HCT116 (cell line): ENCODE results near the gene KLK15. TPM values are rescaled to one million over a fixed set of nuclear protein-coding genes. Genes with fewer than 3 reads are reported as not detected.
"Not testable (repeated sequence)": the region's sequence is repeated elsewhere in the genome, so short reads cannot be mapped to it uniquely, and the experiment has no call there.

Source experiments
- ATAC-seq: fragments of 200-7000 bp; cut with Tn5 transposase; 2 replicates; pipeline ENCODE4 v1.9.1; 2020; ENCODE audit warnings: mild to moderate bottlenecking, moderate library complexity
- BruUV-seq: library from RNA; stranded (reverse); fragments of 400-500 nt; replicated peaks from 2 replicates; lab custom pipeline; 2021; lab: Mats Ljungman, UMichigan
- CTCF ChIA-PET: fragments of 300-600 bp; sonication (Branson Sonifier 250); formaldehyde crosslinking; loops from one replicate; lab custom pipeline; 2021; ENCODE audit warnings: antibody characterized with exemption; lab: Charles Lee
- POLR2A ChIA-PET: fragments of 300-600, 350-600 bp; sonication (Branson Sonifier 250); formaldehyde crosslinking; loops from one replicate; lab custom pipeline; 2021; ENCODE audit warnings: antibody characterized with exemption; lab: Charles Lee
- RAD21 ChIA-PET, 2 experiments: fragments of 300-600 bp; sonication (Branson Sonifier 250); formaldehyde crosslinking; loops; one replicate each; lab custom pipeline; 2023; ENCODE audit warnings: low total read pairs in 2 of 2; ENCODE audit not compliant: uncharacterized antibody in 2 of 2, unreplicated experiment in 2 of 2, low non-redundant PET in 1 of 2; lab: Charles Lee
- DNase-seq: peaks from one replicate; pipeline ENCODE4 v3.0.0-alpha.2; 2010; ENCODE audit warnings: low read depth, low spot score
- H2AFZ ChIP-seq: fragments of 200-600 bp; shearing (Covaris generic), sonication (generic); 2 replicates; pipeline ENCODE4 v1.6.1; 2017; ENCODE audit warnings: low read depth, mixed run types, mixed read lengths, antibody characterized with exemption, low read length; ENCODE audit not compliant: poor library complexity, severe bottlenecking
- H3K27ac ChIP-seq: 2 replicates; pipeline ENCODE4 v1.5.1; 2012; ENCODE audit warnings: low read depth, low read length
- H3K27me3 ChIP-seq: fragments of 200-600 bp; sonication (generic); 2 replicates; pipeline ENCODE4 v1.6.1; 2016; ENCODE audit warnings: mixed run types, low read length, mixed read lengths; ENCODE audit not compliant: insufficient read depth
- H3K36me3 ChIP-seq, 2 experiments: fragments of 200-500 bp in 1 of 2; fragments of 200-600 bp in 1 of 2; sonication (Bioruptor generic) in 1 of 2; sonication (generic) in 1 of 2; 2 replicates each; pipeline versions ENCODE4 v1.5.1 to v1.6.1; 2014 to 2016; ENCODE audit warnings: low read length in 2 of 2, inconsistent platforms in 1 of 2, mixed read lengths in 1 of 2, mixed run types in 1 of 2; ENCODE audit not compliant: insufficient read depth in 2 of 2, control insufficient read depth in 1 of 2
- H3K4me1 ChIP-seq, 2 experiments: fragments of 200-600 bp in 1 of 2; sonication (generic) in 1 of 2; 2 replicates each; pipeline versions ENCODE4 v1.5.1 to v1.6.1; 2012 to 2017; ENCODE audit warnings: low read length in 2 of 2, inconsistent platforms in 1 of 2, mild to moderate bottlenecking in 1 of 2, mixed read lengths in 1 of 2, mixed run types in 1 of 2, moderate library complexity in 1 of 2; ENCODE audit not compliant: insufficient read depth in 2 of 2, control insufficient read depth in 1 of 2
- H3K4me2 ChIP-seq: fragments of 200-600 bp; sonication (generic); 2 replicates; pipeline ENCODE4 v1.6.1; 2017; ENCODE audit warnings: mixed run types, low read length, mixed read lengths
- H3K4me3 ChIP-seq, 2 experiments: fragments of 200-600 bp in 1 of 2; sonication (generic) in 1 of 2; replicated peaks in 1 of 2; 2 replicates each; pipeline ENCODE4 v1.5.1; 2011 to 2016; ENCODE audit warnings: low read length in 2 of 2, control low read depth in 1 of 2, low read depth in 1 of 2, mild to moderate bottlenecking in 1 of 2, mixed read lengths in 1 of 2, mixed run types in 1 of 2
- H3K79me2 ChIP-seq: fragments of 200-600 bp; sonication (generic); 2 replicates; pipeline ENCODE4 v1.6.1; 2017; ENCODE audit warnings: mild to moderate bottlenecking, mixed run types, low read length, moderate library complexity, mixed read lengths; ENCODE audit not compliant: insufficient read depth
- H3K9ac ChIP-seq: fragments of 200-600 bp; sonication (generic); 2 replicates; pipeline ENCODE4 v1.6.1; 2016; ENCODE audit warnings: low read length, mixed read lengths
- H3K9me2 ChIP-seq: fragments of 200-600 bp; sonication (generic), shearing (Covaris generic); 2 replicates; pipeline ENCODE4 v1.6.1; 2017; ENCODE audit warnings: mixed run types, mild to moderate bottlenecking, moderate library complexity; ENCODE audit not compliant: insufficient read depth
- H3K9me3 ChIP-seq, 2 experiments: fragments of 200-500 bp in 1 of 2; fragments of 200-600 bp in 1 of 2; sonication (Bioruptor generic) in 1 of 2; sonication (generic) in 1 of 2; 2 replicates each; pipeline ENCODE4 v1.6.1; 2014 to 2017; ENCODE audit warnings: low read length in 2 of 2, mixed read lengths in 2 of 2, inconsistent platforms in 1 of 2, low read depth in 1 of 2, mild to moderate bottlenecking in 1 of 2, mixed run types in 1 of 2, moderate library complexity in 1 of 2; ENCODE audit not compliant: control insufficient read depth in 1 of 2, insufficient read depth in 1 of 2
- H4K20me1 ChIP-seq: fragments of 200-600 bp; sonication (generic), shearing (Covaris generic); 2 replicates; pipeline ENCODE4 v1.6.1; 2017; ENCODE audit warnings: mixed run types, mild to moderate bottlenecking, moderate library complexity; ENCODE audit not compliant: insufficient read depth
- POLR2A ChIP-seq: IDR thresholded peaks from 2 replicates; pipeline ENCODE4 v1.7.0; 2011; ENCODE audit warnings: borderline replicate concordance; ENCODE audit not compliant: insufficient read depth, insufficient read length; ENCODE audit errors: extremely low read depth
- SIN3A ChIP-seq: IDR thresholded peaks from 2 replicates; pipeline ENCODE4 v1.6.1; 2012; ENCODE audit warnings: low read depth
- TCF7L2 ChIP-seq: IDR thresholded peaks from 2 replicates; pipeline ENCODE4 v1.7.0; 2011; ENCODE audit warnings: borderline replicate concordance, inconsistent platforms; ENCODE audit not compliant: insufficient read depth, insufficient read length; ENCODE audit errors: extremely low read depth
- YY1 ChIP-seq: IDR thresholded peaks from 2 replicates; pipeline ENCODE4 v1.6.1; 2011; ENCODE audit warnings: low read length, low read depth, moderate library complexity, mild to moderate bottlenecking; ENCODE audit not compliant: insufficient replicate concordance; ENCODE audit errors: extremely low read depth
- ZNF274 ChIP-seq: fragments of 200-500 bp; sonication (Bioruptor generic); IDR thresholded peaks from 2 replicates; pipeline ENCODE4 v1.6.1; 2014; ENCODE audit warnings: mild to moderate bottlenecking, low read depth, low read length, inconsistent platforms
- intact Hi-C: fragments of 100-400 bp; cut with micrococcal nuclease; formaldehyde crosslinking; loops from 2 replicates; pipeline ENCODE4 v1.10.0; 2022
- total RNA-seq: library from RNA; stranded (reverse); gene quantifications from one replicate; pipeline ENCODE4 v1.2.1, GENCODE V29; 2021; ENCODE audit not compliant: unreplicated experiment
- TF ChIP-seq, protein P1 (sequence below), 3 experiments: fragments of 200-600 bp in 1 of 3; sonication (generic) in 1 of 3; IDR thresholded peaks in 2 of 3; conservative IDR thresholded peaks in 1 of 3; 2 replicates each; pipeline ENCODE4 v1.5.1; 2012 to 2017; ENCODE audit warnings: low read depth in 2 of 3, low read length in 2 of 3, antibody characterized with exemption in 1 of 3, borderline replicate concordance in 1 of 3, control low read depth in 1 of 3, mild to moderate bottlenecking in 1 of 3, mixed read lengths in 1 of 3, mixed run types in 1 of 3, moderate library complexity in 1 of 3; ENCODE audit not compliant: insufficient read depth in 1 of 3

The KLK15 gene
- total RNA-seq, 1 experiment from 2014 or later, result not detected

DNA sequence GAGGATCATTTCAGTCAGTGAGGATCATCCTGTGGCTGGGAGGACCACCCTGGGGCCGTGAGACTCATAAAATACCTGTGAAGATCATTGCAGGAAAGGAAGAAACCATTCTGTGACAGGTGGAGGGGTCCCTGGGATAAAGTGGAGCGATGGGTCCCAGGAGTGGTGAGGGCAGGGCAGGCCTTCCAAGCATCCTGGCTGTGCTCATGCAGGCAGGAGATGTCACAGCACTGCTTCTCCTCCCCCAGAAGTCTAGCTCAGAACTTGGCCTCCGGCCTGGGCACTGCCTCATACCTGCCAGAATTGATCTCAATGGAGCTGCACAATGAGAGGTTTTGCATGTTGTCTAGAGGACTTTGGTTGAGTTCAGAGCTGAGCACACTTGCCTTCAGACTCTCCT lies 20.9 kb downstream of the KLK15 start:
- ATAC-seq, result no peak
- H3K36me3 ChIP-seq, result no peaks in the 10 kb centered on the region
- no peaks in the 10 kb centered on the region for H3K27me3 ChIP-seq
- no peak overlapping the region for H3K4me2 ChIP-seq
- no peak for DNase-seq
- peaks cover 4% of the 10 kb centered on the region in 2 experiments; a peak in 3 of 4 replicates for H3K4me1 ChIP-seq
- H3K79me2 ChIP-seq, result no peaks in the 10 kb centered on the region
- H3K27ac ChIP-seq, result no peak overlapping the region
- no TSS peak for BruUV-seq
- H3K9ac ChIP-seq, result no peak overlapping the region
- H3K9me3 ChIP-seq, result peaks cover 0 to 7% of the 10 kb centered on the region in 2 experiments; a peak in 1 of 4 replicates
- RAD21 ChIA-PET, result no interaction called here
- H3K9me2 ChIP-seq, result no peaks in the 10 kb centered on the region
- TF ChIP-seq ZNF274, result no peak
- TF ChIP-seq SIN3A, result no peak
- TF ChIP-seq TCF7L2, result no peak
- TF ChIP-seq POLR2A, result no peak
- TF ChIP-seq, protein P1, sequence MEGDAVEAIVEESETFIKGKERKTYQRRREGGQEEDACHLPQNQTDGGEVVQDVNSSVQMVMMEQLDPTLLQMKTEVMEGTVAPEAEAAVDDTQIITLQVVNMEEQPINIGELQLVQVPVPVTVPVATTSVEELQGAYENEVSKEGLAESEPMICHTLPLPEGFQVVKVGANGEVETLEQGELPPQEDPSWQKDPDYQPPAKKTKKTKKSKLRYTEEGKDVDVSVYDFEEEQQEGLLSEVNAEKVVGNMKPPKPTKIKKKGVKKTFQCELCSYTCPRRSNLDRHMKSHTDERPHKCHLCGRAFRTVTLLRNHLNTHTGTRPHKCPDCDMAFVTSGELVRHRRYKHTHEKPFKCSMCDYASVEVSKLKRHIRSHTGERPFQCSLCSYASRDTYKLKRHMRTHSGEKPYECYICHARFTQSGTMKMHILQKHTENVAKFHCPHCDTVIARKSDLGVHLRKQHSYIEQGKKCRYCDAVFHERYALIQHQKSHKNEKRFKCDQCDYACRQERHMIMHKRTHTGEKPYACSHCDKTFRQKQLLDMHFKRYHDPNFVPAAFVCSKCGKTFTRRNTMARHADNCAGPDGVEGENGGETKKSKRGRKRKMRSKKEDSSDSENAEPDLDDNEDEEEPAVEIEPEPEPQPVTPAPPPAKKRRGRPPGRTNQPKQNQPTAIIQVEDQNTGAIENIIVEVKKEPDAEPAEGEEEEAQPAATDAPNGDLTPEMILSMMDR (IDR thresholded peaks at IDR 0.05 in 2 of 3, conservative IDR thresholded peaks at IDR 0.05 in 1 of 3; ENCODE audit: borderline replicate concordance in 1 of 3, insufficient read depth in 1 of 3, low read depth in 2 of 3, low read length in 2 of 3), result no peak
- TF ChIP-seq YY1, result no peak
- intact Hi-C loops, result no loop called here
- CTCF ChIA-PET, result no interaction called here
- POLR2A ChIA-PET, result no interaction called here
- no peaks in the 10 kb centered on the region for H4K20me1 ChIP-seq
- no peak overlapping the region for H3K4me3 ChIP-seq
- no peak overlapping the region for H2AFZ ChIP-seq

DNA sequence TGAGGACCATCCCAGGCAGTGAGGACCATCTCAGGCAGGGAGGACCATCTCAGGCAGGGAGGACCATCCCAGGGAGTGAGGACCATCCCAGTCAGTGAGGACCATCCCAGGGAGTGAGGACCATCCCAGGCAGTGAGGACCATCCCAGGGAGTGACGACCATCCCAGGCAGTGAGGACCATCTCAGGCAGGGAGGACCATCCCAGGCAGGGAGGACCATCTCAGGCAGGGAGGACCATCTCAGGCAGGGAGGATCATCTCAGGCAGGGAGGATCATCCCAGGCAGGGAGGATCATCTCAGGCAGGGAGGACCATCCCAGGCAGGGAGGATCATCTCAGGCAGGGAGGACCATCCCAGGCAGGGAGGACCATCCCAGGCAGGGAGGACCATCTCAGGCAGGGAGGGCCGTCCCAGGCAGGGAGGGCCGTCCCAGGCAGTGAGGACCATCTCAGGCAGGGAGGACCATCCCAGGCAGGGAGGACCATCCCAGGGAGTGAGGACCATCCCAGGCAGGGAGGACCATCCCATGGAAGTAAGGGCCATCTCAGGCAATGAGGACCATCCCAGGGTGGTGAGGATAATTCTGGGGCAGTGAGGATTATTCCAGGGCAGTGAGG lies 21.6 kb downstream of the KLK15 start:
- BruUV-seq, RAD21 ChIA-PET, POLR2A ChIA-PET, ATAC-seq, H2AFZ ChIP-seq, H3K79me2 ChIP-seq, H3K9ac ChIP-seq, CTCF ChIA-PET, H3K9me2 ChIP-seq, H3K27me3 ChIP-seq, H3K36me3 ChIP-seq, intact Hi-C loops, H4K20me1 ChIP-seq, H3K27ac ChIP-seq, H3K4me2 ChIP-seq, H3K9me3 ChIP-seq, H3K4me1 ChIP-seq, H3K4me3 ChIP-seq, DNase-seq: not testable (repeated sequence)
